Inflammatory macrophage (primary cell): ENCODE measurements around the gene LYL1.

Source experiments
- DNase-seq, 2 donors: peaks; one replicate each; pipeline ENCODE4 v3.0.0-alpha.2; 2020 to 2022

The LYL1 gene

GRCh38 chr19:13055213-13056051, 47.2 kb downstream of the LYL1 start:
- no peak for DNase-seq

DNA sequence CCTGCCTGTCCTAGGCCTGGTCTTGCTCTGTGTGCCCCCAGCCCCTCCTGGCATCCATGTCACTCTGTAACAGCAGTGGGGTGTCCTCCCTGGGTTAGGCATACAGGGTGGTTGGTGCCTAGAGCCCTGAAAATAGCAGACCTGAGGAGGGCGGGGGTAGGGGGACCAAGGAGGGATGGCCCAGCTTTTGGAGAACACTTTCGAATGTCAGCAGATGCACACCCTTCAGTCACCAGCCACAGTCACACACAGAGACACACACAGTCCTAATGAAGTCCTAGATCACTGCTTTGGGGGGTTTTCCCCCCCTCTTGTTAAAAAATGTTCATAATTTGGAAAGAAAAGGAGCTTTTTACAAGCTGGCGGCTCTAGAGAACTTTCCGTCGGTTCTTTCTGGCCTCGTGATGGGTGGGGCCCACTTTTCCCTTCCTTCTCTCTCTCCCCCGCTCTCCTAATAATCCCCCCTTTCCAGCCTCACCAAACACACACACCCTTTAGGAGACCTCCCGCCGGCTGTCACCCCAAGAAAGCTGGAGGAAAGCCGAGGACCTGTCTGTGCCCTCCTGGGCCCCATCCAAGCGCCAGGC, 47.9 kb downstream of the LYL1 start:
- DNase-seq: no peak

DNA sequence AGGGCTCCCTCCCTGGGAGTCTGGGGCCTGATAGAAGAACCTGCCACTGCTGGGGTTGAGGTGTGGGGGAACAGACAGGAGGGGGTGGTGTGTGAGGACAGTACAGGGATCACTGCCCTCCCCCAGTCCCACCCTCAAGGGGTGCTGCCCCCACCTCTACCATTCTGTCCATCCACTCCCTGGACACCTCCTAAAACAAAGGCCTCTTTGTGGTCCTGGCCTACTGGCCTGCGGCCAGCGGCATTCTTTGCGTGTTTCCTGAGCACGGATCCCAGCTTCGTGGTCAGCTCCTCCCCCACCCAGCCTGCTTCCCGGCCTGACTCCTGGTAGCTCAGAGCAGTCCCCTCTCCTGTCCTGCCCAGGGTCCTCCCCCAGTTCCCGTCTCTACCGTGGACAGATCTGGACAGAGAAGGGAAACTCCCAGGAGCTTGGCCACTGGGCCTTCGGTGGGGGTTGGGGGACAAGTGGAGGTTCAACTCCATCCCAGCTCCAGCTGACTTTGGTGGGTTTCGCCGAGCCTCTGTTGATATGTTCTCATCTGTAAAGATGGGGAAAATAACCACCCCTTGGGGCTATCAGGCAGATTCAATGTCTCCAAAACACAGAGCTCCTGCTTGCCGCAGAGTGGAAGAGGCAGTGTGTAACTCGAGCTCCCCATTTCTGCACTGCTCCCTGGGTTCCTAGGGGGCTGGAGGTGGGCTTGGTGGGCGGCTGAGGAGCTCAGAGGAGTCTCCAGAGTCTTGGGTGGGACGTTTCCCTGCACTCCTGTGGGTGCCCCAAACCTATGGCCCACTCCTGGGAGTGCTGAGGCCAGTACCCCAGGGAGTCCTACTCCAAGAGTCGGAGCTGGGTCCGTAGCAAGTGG, 48.7 kb downstream of the LYL1 start:
- no peak for DNase-seq

- DNase-seq: no peak
Measured at GRCh38 chr19:13053238-13053637, 49.4 kb downstream of the LYL1 start.

GRCh38 chr19:13052447-13053175, 50.0 kb downstream of the LYL1 start:
- no peak for DNase-seq

- peak in 1 of 2 donors; percentile 4 for DNase-seq
Measured at GRCh38 chr19:13051557-13052165, 51.0 kb downstream of the LYL1 start.

DNA sequence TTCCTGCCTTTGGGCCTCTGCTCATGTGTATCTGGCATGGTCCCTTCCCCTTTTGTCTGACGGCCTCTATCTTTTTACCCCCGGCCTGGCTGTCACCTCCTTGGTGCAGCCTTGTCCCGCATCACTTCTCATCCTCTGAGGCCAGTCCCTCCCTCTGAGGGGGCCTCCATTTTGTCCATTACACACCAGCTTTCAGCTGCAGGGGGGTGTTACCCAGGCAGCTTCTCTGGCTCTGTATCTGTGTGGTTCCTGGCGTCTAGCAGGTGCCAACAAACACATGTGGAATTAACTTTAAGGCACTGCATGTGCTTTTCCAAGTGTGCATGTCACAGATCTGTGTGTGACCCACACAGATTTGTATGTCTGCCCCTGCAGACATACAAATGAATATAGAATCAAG, 52.4 kb downstream of the LYL1 start:
- DNase-seq: no peak
